ENCODE data around the gene CRB2.

DNA sequence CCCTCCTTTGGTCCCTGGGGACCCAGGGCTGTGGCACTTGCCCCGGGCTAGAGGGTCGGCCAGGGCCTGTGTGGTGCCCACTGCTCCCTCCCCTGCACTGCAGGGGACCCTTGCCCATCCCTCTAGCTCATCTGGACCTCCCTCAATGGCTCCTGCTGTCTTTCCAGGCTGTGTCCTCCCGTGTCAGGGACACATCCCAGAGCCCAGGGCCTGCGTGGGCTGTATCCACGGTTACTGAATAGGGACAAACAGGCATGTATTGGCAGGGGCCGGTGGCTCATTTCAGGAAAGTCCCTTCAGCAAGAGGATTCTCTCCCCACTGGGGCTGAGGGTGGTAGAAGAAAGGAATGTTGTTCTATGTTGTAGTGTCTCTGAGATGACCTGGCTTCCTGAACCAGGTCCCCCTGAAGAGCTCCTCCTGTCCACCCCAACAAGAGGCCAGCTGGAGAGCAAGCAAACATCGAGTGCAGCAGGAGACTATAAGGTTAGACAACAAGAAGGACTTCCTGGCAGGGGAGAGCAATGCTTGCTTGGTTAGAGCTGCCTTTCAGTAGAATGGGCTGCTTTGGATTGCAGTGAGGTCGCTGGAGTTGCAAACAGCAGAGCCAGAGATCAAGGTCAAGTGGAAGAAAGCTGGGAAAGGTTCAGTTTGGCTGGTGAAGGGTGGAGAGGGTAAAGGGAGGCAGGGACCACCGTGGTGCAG lies 1.0 kb upstream of the CRB2 start:
- TF ChIP-seq, protein P1, sequence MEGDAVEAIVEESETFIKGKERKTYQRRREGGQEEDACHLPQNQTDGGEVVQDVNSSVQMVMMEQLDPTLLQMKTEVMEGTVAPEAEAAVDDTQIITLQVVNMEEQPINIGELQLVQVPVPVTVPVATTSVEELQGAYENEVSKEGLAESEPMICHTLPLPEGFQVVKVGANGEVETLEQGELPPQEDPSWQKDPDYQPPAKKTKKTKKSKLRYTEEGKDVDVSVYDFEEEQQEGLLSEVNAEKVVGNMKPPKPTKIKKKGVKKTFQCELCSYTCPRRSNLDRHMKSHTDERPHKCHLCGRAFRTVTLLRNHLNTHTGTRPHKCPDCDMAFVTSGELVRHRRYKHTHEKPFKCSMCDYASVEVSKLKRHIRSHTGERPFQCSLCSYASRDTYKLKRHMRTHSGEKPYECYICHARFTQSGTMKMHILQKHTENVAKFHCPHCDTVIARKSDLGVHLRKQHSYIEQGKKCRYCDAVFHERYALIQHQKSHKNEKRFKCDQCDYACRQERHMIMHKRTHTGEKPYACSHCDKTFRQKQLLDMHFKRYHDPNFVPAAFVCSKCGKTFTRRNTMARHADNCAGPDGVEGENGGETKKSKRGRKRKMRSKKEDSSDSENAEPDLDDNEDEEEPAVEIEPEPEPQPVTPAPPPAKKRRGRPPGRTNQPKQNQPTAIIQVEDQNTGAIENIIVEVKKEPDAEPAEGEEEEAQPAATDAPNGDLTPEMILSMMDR (IDR thresholded peaks at IDR 0.05) = no peak
- TF ChIP-seq POLR2A (IDR thresholded peaks at IDR 0.05; ENCODE audit: low read depth) = no peak
